Inflammatory macrophage treated with lipopolysaccharide for 4 hours (primary cell): Measurements from ENCODE around the gene NCOA3.
"Not testable (repeated sequence)": the region's sequence is repeated elsewhere in the genome, so short reads cannot be mapped to it uniquely, and the experiment has no call there.

Experiments
- DNase-seq: peaks from one replicate; pipeline ENCODE4 v3.0.0-alpha.2; 2020

NCOA3 gene

GRCh38 chr20:47541355-47541922, 39.8 kb downstream of the NCOA3 start:
- DNase-seq: no peak

- no peak for DNase-seq
These were observed 41.3 kb downstream of the NCOA3 start for GRCh38 chr20:47543006-47543431.

- DNase-seq: no peak
These were observed 42.6 kb downstream of the NCOA3 start for GRCh38 chr20:47544240-47544639.

GRCh38 chr20:47544852-47545251, 43.2 kb downstream of the NCOA3 start:
- DNase-seq: no peak

- DNase-seq: no peak
These were observed 43.8 kb downstream of the NCOA3 start for GRCh38 chr20:47545499-47545898.

GRCh38 chr20:47546184-47547033, 44.7 kb downstream of the NCOA3 start:
- DNase-seq: no peak

GRCh38 chr20:47547034-47547387, 45.3 kb downstream of the NCOA3 start:
- no peak for DNase-seq

- DNase-seq: no peak
These were observed 48.0 kb downstream of the NCOA3 start for GRCh38 chr20:47549671-47550070.

- no peak for DNase-seq
These were observed 49.5 kb downstream of the NCOA3 start for GRCh38 chr20:47551222-47551621.

- DNase-seq: no peak
These were observed 50.2 kb downstream of the NCOA3 start for GRCh38 chr20:47551841-47552240.

- DNase-seq: no peak
These were observed 51.3 kb downstream of the NCOA3 start for GRCh38 chr20:47552996-47553395.

- DNase-seq: not testable (repeated sequence)
These were observed 52.0 kb downstream of the NCOA3 start for GRCh38 chr20:47553594-47554235.

GRCh38 chr20:47554283-47554682, 52.6 kb downstream of the NCOA3 start:
- not testable (repeated sequence) for DNase-seq

GRCh38 chr20:47557218-47557617, 55.5 kb downstream of the NCOA3 start:
- no peak for DNase-seq

- DNase-seq: no peak
These were observed 56.1 kb downstream of the NCOA3 start for GRCh38 chr20:47557791-47558190.

GRCh38 chr20:47558295-47559066, 56.8 kb downstream of the NCOA3 start:
- no peak for DNase-seq

GRCh38 chr20:47559141-47559540, 57.5 kb downstream of the NCOA3 start:
- DNase-seq: no peak

GRCh38 chr20:47561180-47561579, 59.5 kb downstream of the NCOA3 start:
- DNase-seq: no peak

- DNase-seq: no peak
These were observed 60.2 kb downstream of the NCOA3 start for GRCh38 chr20:47561603-47562583.

- DNase-seq: no peak
These were observed 64.6 kb downstream of the NCOA3 start for GRCh38 chr20:47566269-47566668.

- DNase-seq: no peak
These were observed 66.3 kb downstream of the NCOA3 start for GRCh38 chr20:47568019-47568418.

GRCh38 chr20:47568837-47569410, 67.2 kb downstream of the NCOA3 start:
- no peak for DNase-seq
